OCI-M2 (cell line): ENCODE data around the gene ITSN1.

Experiments used
- DNase-seq: peaks from one replicate; lab custom pipeline; 2025; ENCODE audit not compliant: unreplicated experiment; lab: John Stamatoyannopoulos, UW

The ITSN1 gene

DNA sequence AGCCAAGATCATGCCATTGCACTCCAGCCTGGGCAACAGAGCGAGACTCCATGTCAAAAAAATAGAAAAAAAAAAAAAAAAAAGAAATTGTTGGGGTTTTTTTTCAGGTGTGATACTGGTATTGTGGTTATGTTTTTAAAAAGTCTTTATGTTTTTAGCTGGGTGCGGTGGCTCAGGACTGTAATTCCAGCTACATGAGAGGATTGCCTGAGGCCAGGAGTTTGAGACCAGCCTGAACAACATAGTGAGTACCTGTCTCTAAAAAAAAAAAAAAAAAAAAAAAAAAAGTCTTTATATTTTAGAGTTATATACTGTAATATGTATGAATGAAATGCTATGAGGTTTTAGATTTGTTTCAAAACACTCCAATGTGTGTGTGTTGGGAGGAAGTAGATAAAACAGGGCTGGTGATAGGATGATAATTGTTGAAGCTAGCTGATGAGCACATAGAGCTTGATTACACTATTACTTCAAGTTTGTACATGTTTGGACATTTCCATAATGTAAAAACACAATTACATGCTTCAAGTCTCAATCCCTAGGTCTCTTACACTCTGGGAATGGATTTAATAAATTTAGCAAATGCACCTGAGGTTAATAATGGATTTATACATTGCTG, 303.5 kb downstream of the ITSN1 start:
- no peak for DNase-seq

DNA sequence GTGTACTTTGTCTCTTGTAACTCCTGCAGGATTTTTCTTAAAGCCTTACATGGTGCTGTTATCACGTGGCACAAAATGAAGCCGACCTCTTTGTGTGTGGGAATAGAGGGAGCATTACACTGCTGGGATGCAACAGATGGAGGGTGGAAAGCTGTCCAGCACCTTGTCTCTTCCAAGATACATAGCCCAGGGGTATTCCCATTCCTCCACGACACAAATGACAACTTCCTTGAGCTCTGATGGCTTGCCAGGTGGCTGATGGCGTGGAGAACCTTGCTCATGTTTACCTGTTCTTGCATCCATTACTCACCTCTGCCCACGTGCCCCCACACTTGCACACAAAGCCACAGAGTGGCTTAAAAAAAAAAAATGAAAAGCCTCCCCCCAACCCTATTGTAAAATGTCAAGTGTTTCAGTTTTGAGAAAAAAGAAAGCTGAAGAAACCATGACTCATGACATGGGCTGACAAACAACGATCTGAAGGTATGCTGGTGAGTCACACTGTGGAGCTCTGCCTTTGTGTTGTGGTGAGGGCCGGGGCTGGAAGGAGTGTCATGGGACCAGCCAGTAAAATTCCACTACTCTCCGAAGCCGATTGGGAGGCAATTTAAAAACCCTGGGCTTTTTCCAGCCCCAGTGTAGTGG, 305.3 kb downstream of the ITSN1 start:
- peak; percentile 63 for DNase-seq

DNA sequence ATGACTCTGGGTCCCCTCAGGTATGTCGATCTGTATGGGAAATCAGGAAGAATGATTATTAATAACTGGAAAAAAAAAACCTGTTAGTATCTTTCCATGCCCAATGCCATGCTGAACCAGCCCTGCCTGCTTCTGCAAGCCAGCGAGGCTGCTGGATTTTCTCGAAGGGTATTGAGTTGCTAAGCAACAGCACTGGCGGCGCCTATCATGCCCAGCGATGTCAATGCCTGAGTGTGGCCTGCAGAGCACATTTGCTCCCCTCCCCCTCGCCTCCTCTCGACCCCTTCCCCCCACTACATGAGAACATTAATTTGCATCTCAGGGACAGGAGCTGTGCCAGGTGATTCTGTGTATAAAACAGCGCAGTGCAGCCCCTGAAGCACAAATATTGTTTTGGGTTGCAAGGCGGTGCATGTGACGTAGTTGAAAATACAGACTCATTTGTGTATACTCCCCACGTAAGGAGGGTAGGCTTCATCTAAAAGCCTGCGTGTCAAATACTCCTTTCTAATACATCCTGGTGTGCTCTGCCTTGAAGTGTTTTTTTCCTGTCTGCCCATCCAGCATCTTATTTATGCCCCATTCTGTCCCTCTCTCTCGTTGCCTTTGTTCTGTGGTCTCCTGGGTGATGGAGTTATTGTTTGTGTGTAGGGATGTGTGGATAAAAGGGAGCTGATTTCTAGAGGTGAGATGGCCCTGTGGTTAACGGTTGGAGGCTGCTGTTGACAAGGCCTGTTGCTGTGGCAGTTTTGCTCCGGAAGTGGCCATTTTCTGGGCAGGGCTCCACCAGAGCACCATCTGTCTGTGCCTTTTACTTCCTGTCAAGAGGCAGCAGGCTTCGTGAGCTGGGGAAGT, 306.0 kb downstream of the ITSN1 start:
- DNase-seq, result no peak

DNA sequence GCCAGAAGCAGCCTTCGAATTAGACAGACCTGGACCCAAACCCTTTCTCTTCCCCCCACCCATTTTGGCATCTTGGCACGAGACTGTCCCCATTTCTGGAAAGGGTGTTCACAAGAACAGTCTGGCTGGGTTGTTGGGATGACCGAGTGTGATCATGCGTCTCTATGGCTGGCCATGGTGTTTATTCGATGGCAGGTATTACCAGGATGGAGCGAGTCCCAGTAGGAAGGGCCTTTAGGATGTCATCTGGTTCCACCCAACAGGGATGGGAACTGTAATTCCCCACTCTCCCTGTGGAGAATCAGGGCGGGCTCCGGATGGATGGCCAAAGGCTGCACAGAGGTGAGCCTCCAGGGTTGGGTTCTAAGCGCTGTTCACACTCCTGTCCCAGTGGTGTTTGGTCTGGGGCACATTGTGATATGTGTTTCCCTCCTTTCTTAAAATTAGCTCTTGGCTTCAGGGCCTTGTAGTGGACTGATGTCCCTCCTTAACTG, 306.7 kb downstream of the ITSN1 start:
- no peak for DNase-seq
